Measurements from ENCODE around the gene PLAAT3. TPM values are rescaled to one million over a fixed set of nuclear protein-coding genes. Genes with fewer than 3 reads are reported as not detected.

PLAAT3 gene
- total RNA-seq, 2 experiments from 2014 or later, result 15.8 to 17.3 TPM

GRCh38 chr11:63573881-63574855 is 40.1 kb downstream of the PLAAT3 start:
- Mint-ChIP-seq H3K27me3 (peaks cover 4% of the 10 kb centered on the region), H3K9me3 (peaks cover 5% of the 10 kb centered on the region), H3K27ac (peak overlapping the region; percentile 96), H3K36me3 (peaks cover 24% of the 10 kb centered on the region), H3K4me3 (peak overlapping the region; percentile 80), H3K4me1 (peaks cover 21% of the 10 kb centered on the region)
- DNase-seq (peak; percentile 51), ATAC-seq (ENCODE audit: low read depth) (peak; percentile 95)
- POLR2A ChIA-PET, result interaction anchor here (0.7 to 3.7 kb wide), 9 partner anchors 9 to 72 kb away, joined by 3 to 34 read pairs (median 4); partner anchors contain the start of genes PLAAT2 and PLAAT4

DNA sequence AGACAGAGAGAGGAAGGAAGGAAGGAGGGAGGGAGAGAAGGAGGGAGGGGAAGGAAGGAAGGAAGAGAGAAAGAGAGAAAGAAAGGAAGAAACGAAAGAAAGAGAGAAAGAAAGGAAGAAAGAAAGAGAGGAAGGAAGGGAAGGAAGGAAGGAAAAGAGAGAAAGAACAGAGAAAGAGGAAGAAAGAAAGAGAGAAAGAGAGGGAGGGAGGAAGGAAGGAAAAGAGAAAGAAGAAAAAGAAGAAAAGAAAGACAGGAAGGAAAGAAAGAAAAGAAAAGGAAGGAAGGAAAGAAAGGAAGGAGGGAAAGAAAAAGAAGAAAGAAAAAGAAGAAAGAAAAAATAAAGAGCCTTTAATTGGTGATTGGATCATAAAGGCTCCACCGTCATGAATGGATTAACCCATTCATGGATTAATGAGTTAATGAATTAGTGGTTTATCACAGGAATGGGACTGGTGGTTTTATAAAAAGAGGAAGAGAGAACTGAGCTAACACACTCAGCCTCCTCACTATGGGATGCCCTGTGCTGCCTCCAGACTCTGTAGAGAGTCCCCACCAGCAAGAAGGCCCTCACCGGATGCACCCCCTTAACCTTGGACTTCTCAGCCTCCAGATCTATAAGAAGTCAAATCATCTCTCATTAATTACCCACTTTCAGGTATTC is 42.1 kb downstream of the PLAAT3 start:
- Mint-ChIP-seq H3K36me3 (peaks cover 12% of the 10 kb centered on the region), H3K27ac (no peak overlapping the region), H3K9me3 (no peaks in the 10 kb centered on the region), H3K4me3 (no peak overlapping the region), H3K4me1 (peaks cover 32% of the 10 kb centered on the region), H3K27me3 (peaks cover 4% of the 10 kb centered on the region)
- POLR2A ChIA-PET, result no interaction called here
- DNase-seq, result no peak
- ATAC-seq (ENCODE audit: low read depth), result no peak

DNA sequence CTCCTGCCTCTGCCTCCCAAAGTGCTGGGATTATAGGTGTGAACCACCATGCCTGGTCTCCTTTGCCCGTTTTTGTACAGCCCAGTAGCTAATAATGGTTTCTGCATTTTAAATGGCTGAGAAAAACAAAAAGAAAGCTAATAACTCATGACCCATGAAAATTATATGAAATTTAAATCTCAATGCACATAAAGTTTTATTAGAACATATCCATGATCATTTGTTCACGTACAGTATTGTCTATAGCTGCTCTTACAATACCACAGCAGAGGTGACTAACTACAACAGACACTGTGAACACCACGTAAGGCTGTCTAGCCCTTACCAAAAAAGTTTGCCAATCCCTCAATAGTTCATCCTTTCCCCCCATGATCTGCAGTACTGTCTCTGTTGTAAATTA is 44.7 kb downstream of the PLAAT3 start:
- Mint-ChIP-seq H3K36me3 (peaks cover 8% of the 10 kb centered on the region), H3K9me3 (no peaks in the 10 kb centered on the region), H3K27me3 (peaks cover 4% of the 10 kb centered on the region), H3K4me1 (peaks cover 38% of the 10 kb centered on the region), H3K4me3 (no peak overlapping the region), H3K27ac (no peak overlapping the region)
- POLR2A ChIA-PET, result interaction anchor here (1.9 kb wide), 1 partner anchor 18 kb away, joined by 5 read pairs; no protein-coding TSS in a partner anchor
- ATAC-seq (ENCODE audit: low read depth) (no peak), DNase-seq (no peak)

DNA sequence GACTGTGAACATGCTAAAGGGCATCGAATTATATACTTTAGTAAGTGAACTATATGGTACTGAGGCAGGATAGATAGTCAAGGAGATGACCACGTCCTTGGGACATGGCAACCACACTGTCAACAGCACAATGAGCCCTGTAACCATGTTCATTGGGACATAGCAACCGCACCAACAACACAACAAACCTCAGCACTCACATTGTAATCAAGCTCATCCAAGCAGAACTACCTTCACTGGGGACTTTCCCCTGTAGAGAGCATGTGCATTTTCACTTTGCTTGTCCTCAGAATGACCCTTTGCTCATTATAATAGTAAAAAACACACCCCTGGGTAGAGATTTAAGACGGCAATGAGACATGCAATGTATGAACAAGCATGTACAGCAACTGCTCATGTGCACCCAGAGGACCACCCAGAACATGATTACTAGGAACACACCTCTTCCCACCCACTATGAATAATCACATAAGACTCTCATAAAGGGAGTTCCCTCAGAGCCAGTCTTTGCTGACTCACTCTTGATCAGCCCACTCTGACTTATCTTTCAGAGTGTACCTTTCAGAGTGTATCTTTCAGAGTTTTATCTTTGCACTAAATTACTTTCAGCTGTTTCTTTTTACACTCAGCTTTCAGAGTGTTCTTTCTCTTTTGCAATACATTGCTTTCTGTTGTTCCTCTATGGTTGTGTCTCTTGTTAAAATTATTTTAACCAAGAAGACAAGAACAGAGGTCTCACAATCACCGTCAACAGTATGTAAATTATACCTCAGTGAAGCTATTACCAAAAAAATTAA is 47.0 kb downstream of the PLAAT3 start:
- peak overlapping the region; percentile 46 for H3K4me3 Mint-ChIP-seq
- POLR2A ChIA-PET, result interaction anchor here (1.9 to 6.2 kb wide), 3 partner anchors 11 to 30 kb away, joined by 5 to 86 read pairs (median 10); partner anchors contain the start of gene PLAAT4
- peaks cover 42% of the 10 kb centered on the region for H3K4me1 Mint-ChIP-seq
- H3K36me3 Mint-ChIP-seq, result peaks cover 4% of the 10 kb centered on the region
- H3K9me3 Mint-ChIP-seq, result no peaks in the 10 kb centered on the region
- DNase-seq (no peak), ATAC-seq (ENCODE audit: low read depth) (peak; percentile 69)
- peak overlapping the region; percentile 8 for H3K27ac Mint-ChIP-seq
- peaks cover 4% of the 10 kb centered on the region for H3K27me3 Mint-ChIP-seq

DNA sequence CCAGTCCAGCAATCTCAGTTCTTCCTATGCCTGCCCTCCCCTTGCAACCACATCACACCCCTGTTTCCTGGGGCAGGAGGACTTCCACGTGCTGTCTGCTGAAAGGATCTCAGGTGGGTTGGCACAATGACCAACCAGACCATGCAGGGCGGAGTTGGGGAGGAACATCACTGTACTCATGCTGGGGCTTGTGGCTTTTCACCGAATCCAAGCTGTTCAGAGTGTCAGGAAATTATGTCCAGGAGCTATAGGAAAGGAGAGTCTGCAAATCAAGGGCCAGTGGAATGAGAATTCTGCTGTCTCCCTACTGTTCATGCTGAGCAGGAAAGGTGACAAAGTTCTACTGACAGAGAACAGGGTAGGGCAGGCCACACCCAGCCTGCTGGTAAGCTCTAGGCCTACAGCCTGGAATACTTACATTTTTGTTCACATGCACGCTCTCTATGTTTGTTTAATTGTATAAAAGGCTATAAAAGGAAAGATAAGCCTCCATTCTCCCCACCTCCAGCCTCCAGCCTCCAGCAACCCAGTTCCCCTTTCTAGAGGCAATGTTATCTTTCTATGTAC is 49.4 kb downstream of the PLAAT3 start:
- ATAC-seq (ENCODE audit: low read depth) (no peak), DNase-seq (no peak)
- Mint-ChIP-seq H3K27ac (peak overlapping the region; percentile 64), H3K27me3 (no peaks in the 10 kb centered on the region), H3K4me3 (peak overlapping the region; percentile 10), H3K36me3 (no peaks in the 10 kb centered on the region), H3K9me3 (no peaks in the 10 kb centered on the region), H3K4me1 (peaks cover 54% of the 10 kb centered on the region)
- POLR2A ChIA-PET, result interaction anchor here (0.5 to 6.2 kb wide), 5 partner anchors 8 to 117 kb away, joined by 3 to 86 read pairs (median 5); partner anchors contain the start of gene RTN3

GRCh38 chr11:63564056-63564774 is 50.0 kb downstream of the PLAAT3 start:
- Mint-ChIP-seq H3K4me3 (peak overlapping the region; percentile 47), H3K4me1 (peaks cover 55% of the 10 kb centered on the region), H3K27ac (peak overlapping the region; percentile 64), H3K36me3 (no peaks in the 10 kb centered on the region), H3K9me3 (no peaks in the 10 kb centered on the region), H3K27me3 (no peaks in the 10 kb centered on the region)
- POLR2A ChIA-PET, result interaction anchor here (0.5 to 6.2 kb wide), 6 partner anchors 9 to 117 kb away, joined by 3 to 86 read pairs (median 5); partner anchors contain the start of genes PLAAT4 and RTN3
- no peak for DNase-seq
- peak; percentile 85 for ATAC-seq (ENCODE audit: low read depth)

DNA sequence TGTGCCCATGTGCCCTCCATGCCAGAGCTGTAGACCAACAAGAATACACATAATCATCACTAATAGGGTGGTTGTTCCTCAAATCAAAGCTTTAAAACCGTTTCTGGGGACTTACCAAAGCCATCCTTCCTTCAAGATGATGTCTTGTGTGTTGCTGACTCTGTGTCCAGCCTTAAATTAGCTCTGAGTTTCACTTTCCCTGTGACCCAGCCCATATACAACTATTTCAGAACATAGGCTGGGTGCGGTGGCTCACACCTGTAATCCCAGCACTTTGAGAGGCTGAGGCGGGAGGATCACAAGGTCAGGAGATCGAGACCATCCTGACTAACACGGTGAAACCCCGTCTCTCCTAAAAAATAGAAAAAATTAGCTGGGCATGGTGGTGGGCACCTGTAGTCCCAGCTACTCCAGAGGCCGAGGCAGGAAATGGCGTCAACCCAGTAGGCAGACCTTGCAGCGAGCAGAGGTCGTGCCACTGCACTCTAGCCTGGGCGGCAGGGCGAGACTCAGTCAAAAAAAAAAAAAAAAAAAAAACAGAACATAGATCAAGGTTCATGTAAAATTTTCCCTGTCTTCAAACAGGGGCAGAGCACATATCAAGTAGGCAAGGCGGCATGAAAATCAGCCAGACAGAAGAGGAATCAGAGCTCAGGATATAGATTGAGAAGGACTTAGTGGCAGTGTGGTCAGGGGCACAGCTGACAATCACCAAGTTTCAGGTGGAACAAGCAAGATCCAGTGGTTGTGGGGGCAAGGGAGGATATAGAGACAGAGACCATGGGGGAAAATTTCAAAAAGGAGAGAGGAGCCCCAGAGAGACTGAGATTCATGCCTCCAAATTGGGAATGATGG is 50.8 kb downstream of the PLAAT3 start, which contains the start of gene PLAAT2:
Gene PLAAT2, minus strand, starts transcription at position 179 of the 855 bp plus-strand sequence. Its CDS starts 55 bp downstream, at position 124.
- no peaks in the 10 kb centered on the region for H3K27me3 Mint-ChIP-seq

DNA sequence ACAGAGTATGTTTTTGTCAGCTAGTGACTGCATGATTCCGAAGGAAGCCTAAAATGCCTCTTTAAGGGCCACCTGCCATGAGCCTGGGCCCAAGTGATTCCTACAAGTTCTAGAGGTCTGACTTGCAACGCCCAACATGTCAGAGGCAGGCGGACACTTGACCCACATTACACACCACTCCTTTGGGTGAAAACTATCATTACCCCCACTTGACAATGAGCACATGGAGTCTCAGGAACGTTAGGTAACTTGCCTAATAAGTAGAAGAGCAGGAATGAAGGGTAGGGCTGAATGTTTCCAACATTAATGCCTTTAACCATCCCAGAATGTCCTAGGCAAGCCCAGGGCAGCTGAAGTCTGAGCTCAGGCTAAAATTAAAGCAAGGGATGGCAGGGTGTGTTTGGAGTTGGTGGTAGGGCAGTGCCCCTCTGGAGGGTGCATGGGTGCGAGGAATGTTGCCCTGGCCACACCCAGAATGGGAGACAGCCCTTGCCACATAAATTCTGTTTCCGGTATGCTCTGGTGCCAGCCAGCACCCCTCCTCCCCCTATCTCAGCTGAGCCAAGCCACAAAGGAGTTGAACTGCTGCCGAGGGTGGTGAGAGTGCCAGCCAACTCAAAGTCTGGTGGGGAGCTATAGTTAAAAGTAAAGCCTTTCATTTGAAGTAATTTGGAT is 53.6 kb downstream of the PLAAT3 start:
- H3K4me3 Mint-ChIP-seq, result peak overlapping the region; percentile 9
- H3K27me3 Mint-ChIP-seq, result no peaks in the 10 kb centered on the region
- peaks cover 41% of the 10 kb centered on the region for H3K4me1 Mint-ChIP-seq
- no peaks in the 10 kb centered on the region for H3K36me3 Mint-ChIP-seq
- H3K9me3 Mint-ChIP-seq, result no peaks in the 10 kb centered on the region
- POLR2A ChIA-PET, result interaction anchor here (1.0 to 4.3 kb wide), 2 partner anchors 10 to 24 kb away, joined by 7 to 17 read pairs; partner anchors contain the start of gene PLAAT4
- peak overlapping the region; percentile 45 for H3K27ac Mint-ChIP-seq
- DNase-seq (no peak), ATAC-seq (ENCODE audit: low read depth) (no peak)

More for the DNA sequence above, 50.8 kb downstream of the PLAAT3 start, which contains the start of gene PLAAT2:
- no peaks in the 10 kb centered on the region for H3K9me3 Mint-ChIP-seq
- peak within 1 kb of the TSS; percentile 47 for H3K4me3 Mint-ChIP-seq
- H3K36me3 Mint-ChIP-seq, result no peaks in the 10 kb centered on the region
- peak within 1 kb of the TSS; percentile 64 for H3K27ac Mint-ChIP-seq
- no peak for ATAC-seq (ENCODE audit: low read depth)
- POLR2A ChIA-PET, result interaction anchor here (0.6 to 6.2 kb wide), 6 partner anchors 11 to 681 kb away, joined by 3 to 86 read pairs (median 4); partner anchors contain the start of genes PLAAT4 and RTN3
- no peak for DNase-seq
- peaks cover 53% of the 10 kb centered on the region for H3K4me1 Mint-ChIP-seq

DNA sequence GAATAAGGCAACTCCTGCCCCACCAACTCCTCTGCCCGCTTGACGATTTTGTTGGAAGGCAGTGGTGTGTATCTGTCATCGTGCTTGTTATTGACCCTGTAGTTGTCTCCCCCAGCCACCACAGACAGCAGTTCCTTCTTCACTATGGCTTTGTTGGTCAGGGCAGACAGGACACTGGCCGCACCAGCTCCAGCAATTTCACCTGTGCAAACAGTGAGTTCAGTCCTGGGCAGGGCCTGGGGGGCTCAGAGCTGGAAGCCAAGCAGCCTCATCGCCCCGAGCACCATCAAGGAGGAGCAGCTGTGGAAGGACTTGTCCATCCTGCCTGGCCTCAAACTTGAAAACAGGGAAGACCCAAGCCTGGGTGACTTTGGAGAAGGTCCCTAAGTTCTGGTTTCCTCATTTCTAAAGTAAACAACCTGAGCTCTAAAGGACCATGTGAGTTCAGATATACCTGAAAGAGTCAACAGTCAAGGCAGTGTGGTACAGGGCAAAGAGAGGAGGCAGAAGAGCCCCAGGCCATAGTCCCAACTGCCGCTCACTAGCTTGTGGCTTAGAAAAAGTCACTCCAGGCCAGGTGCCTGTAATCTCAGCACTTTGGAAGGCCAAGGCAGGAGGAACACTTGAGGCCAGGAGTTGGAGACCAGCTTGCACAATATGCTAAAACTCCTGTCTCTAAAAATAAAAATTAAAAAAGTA is 55.6 kb downstream of the PLAAT3 start:
- no peak overlapping the region for H3K27ac Mint-ChIP-seq
- no peaks in the 10 kb centered on the region for H3K9me3 Mint-ChIP-seq
- H3K36me3 Mint-ChIP-seq, result no peaks in the 10 kb centered on the region
- no peak overlapping the region for H3K4me3 Mint-ChIP-seq
- no peak for DNase-seq
- POLR2A ChIA-PET, result interaction anchor here (0.6 to 1.5 kb wide), 4 partner anchors 13 to 717 kb away, joined by 3 read pairs; no protein-coding TSS in a partner anchor
- no peak for ATAC-seq (ENCODE audit: low read depth)
- no peaks in the 10 kb centered on the region for H3K27me3 Mint-ChIP-seq
- H3K4me1 Mint-ChIP-seq, result peaks cover 39% of the 10 kb centered on the region

- Mint-ChIP-seq H3K27me3 (no peaks in the 10 kb centered on the region), H3K4me3 (no peak overlapping the region), H3K27ac (no peak overlapping the region), H3K36me3 (peaks cover 3% of the 10 kb centered on the region), H3K4me1 (peaks cover 44% of the 10 kb centered on the region), H3K9me3 (no peaks in the 10 kb centered on the region)
- ATAC-seq (ENCODE audit: low read depth) (no peak), DNase-seq (no peak)
- POLR2A ChIA-PET, result interaction anchor here (1.6 kb wide), 1 partner anchor 9 kb away, joined by 5 read pairs; no protein-coding TSS in a partner anchor
Measured at GRCh38 chr11:63557570-63557969, 56.7 kb downstream of the PLAAT3 start.

Measured in activated naive CD8-positive, alpha-beta T cell treated with anti-CD3 and anti-CD28 coated beads, Interleukin-2, amount 10 ng/mL, durations not matched to agents 7 days and 5 days (primary cell).